ENCODE results near the gene RPS2.

Gene RPS2

GRCh38 chr16:1980770-1981087 is 16.1 kb upstream of the RPS2 start:
- no peak for DNase-seq

DNA sequence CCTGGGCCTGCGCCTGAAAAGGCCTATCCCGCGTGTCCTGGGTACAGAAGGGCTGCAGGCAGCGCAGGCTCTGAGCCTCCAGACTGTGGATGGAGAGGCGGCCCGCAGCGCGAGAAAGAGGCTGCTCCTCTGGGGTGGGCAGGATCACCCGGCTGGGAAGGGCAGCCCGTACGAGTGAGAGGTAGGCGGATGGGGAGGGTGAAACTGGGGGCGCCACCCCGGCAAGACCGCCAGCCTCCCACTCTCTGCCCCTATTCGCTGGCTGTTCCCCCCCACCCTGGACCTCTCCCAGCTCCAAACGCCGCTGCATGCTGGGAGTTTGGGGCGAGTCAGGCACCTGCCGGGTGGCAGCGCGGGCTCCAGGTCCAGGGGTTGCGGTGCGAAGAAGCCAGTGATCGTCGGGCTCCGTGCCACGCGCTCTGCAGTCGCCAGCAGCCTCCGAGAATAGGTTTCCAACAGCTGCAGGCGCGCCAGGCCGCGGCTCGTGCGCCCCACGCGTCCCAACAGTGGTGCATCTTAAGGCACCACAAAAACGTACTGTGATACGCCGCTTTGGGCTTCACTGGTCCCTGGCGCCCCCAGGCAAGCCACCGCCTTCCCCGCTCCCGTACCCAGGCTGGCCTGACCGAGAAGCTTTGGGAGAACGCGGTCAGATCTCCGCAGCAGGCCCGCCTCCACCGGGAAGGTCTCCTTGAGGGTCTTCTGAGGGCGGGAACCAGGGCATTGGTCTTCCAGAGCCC is 15.6 kb upstream of the RPS2 start:
- no peak for DNase-seq

GRCh38 chr16:1979271-1980029 is 14.8 kb upstream of the RPS2 start:
- DNase-seq: no peak

DNA sequence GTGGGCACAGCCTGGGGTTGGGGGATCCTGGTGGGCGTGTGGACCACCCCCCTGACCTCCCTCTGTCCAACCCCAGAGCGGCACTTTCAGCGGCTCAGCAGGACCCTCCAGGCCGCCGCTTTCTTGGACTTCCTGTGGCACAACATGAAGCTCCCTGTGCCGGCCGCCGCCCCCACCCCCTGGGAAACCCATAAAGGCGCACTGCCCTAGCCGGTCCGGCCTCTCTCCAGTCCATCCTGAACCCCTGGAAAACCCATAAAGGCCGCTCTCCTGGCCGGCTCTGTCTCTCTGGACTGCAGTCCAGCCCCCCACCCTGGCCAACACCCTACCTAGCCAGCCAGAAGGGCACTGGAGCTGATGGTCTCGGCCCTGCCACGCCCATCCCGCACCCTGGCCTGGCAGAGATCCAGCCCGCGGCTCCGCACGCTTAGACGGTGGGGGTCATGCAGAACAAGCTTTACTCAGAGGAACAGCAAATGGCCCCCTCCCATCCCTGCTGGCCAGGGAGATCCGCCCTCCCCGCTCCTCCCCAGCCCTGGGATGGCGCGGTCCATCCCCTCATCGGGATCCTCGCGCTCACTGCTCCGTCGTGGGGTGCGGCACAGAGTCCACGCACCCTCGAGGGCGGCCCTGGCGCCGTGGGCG is 14.0 kb upstream of the RPS2 start:
- DNase-seq: no peak

DNA sequence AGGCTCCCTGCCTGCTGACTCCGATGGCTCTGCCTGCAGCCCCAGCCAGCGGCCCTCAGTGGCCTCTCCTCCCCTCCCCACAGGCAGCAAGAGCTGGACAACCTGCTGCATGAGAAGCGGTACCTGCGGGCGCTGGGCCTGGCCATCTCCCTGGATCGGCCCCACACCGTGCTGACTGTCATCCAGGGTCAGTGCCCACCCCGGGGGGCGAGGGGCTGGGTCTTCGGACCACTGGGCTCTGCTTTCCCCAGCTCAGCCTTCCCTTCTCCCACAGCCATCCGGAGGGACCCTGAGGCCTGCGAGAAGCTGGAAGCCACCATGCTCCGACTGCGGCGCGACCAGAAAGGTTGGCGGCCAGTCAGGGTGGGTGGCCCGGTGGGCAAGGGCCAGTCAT is 13.2 kb upstream of the RPS2 start:
- DNase-seq: no peak

- no peak for DNase-seq
Observed at GRCh38 chr16:1976951-1977874, 12.6 kb upstream of the RPS2 start.

- DNase-seq: no peak
Observed at GRCh38 chr16:1976216-1976520, 11.5 kb upstream of the RPS2 start.

DNA sequence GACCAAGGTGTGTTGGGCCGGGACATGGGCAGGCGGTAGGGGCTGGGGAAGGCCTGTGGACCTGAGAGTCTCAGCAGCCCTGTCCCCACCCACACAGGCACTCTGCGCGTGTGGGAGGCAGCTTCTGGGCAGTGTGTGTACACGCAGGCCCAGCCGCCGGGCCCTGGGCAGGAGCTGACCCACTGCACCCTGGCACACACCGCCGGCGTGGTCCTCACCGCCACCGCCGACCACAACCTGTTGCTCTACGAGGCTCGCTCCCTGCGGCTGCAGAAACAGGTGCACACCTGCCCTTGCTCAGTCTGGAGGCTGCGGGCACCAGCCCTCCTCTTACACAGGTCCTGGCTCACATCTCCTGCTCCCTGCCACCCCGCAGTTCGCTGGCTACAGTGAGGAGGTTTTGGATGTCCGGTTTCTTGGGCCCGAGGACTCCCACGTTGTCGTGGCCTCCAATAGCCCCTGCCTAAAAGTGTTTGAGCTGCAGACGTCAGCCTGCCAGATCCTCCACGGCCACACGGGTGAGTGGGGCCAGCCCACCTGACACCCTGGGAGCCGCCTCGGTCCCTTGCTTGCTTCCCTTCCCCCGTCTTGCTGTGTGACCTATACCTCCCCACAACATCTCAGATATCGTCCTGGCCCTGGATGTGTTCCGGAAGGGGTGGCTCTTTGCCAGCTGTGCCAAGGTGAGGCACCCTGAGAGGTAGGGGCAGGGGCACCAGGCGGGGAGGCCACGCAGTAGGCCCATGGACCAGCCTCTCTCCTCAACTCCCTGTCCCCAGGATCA is 11.0 kb upstream of the RPS2 start:
- no peak for DNase-seq

- DNase-seq: no peak
Observed at GRCh38 chr16:1974157-1975070, 9.8 kb upstream of the RPS2 start.

- no peak for DNase-seq
Observed at GRCh38 chr16:1973461-1974156, 9.0 kb upstream of the RPS2 start.

- no peak for DNase-seq
Observed at GRCh38 chr16:1972490-1972877, 7.9 kb upstream of the RPS2 start.

DNA sequence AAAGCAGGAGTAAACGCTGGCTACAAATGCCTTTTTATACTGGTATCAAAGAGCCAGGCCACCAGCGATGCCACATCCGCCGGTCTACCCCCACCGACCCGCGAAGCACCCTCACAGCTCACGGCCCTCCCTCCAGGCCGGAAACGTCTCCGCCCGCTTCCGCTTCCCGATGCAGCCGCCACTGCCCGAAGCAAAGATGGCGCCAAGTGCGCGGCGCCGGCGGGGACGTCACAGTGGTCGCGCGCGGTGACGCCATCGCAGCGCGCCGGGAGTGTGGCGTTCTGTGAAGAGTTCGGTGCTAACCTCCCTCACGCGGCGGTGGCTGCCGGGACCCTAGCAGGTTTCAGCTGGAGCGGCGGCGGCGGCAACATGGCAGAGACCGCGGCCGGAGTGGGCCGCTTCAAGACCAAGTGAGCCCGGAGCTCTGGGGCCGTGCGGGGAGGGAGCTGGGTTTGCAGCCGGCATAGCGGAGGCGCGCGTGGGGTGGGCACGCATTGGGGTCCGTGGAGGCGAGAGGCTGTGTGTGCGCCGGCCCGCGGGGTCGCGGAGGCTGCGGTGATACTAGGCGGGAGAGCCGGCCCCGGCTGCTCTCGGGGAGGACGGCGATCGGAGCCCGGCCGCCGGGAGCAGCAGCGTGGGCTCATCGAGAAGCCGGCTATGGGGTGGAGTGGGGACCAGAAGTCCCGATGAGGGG is 7.3 kb upstream of the RPS2 start, which contains the start of gene TBL3:
TSS of gene TBL3 (plus strand) at position 258 of the 694 bp plus-strand sequence. CDS start at position 370, 112 bp downstream.
- DNase-seq: peak; percentile 59

DNA sequence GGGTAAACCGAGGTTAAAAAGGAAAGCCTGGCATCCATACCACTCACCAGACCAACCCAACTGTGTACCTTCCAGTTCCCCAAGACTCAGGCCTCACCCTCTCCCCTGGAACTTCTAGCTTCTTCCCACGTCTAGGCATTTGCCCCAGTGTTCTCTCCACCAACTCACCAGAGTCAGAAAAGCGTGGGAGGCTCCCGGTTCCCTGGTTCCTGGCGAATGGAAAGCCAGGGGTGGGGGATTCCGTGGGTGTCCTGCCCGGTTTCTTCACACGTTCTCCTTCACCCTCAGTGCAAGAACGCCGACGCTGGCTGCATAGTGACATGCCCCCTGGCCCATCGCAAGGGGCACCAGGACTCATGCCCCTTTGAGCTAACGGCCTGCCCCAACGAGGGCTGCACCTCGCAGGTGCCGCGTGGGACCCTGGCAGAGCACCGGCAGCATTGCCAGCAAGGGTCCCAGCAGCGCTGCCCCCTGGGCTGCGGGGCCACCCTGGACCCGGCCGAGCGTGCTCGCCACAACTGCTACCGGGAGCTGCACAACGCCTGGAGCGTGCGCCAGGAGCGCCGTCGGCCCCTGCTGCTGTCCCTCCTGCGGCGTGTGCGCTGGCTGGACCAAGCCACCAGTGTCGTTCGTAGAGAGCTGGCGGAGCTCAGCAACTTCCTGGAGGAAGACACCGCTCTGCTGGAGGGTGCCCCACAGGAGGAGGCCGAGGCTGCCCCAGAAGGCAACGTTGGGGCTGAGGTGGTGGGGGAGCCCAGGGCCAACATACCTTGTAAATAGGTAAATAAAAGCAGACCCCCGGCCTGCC is 3.7 kb upstream of the RPS2 start:
- DNase-seq: no peak

DNA sequence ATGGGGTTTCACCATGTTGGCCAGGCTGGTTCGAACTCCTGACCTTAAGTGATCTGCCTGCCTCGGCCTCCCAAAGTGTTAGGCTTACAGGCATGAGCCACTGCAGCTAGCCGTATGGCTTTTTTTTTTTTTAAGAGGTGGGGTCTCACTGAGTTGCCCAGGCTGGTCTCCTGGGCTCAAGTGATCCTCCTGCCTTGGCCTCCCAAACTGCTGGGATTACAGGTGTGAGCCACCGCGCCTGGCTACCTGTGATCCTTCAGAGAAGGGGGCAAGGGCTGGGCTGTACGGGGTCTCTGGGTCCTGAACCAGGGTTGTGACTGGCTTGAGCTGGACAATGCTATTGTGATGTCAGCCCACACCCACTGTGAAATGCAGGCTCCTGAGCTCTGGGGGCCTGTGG is 1.8 kb upstream of the RPS2 start, which contains the start of gene RNF151:
TSS of gene RNF151 (plus strand) at position 397 of the 400 bp plus-strand sequence. CDS start 26 bp downstream, outside the sequence.
- DNase-seq: no peak

- DNase-seq: no peak
Observed at GRCh38 chr16:1965396-1966001, 873 bp upstream of the RPS2 start.

- no peak for DNase-seq
Observed at GRCh38 chr16:1963806-1964505, 670 bp downstream of the RPS2 start.

Measured in NCI-H1417 treated with DMSO at 0.1 percent for 48 hours (cell line).